EH (cell line): ENCODE measurements around the gene SHISA6.

Experiments used
- DNase-seq: peaks from one replicate; pipeline ENCODE4 v3.0.0-alpha.2; 2015; ENCODE audit warnings: low read depth

SHISA6 gene

DNA sequence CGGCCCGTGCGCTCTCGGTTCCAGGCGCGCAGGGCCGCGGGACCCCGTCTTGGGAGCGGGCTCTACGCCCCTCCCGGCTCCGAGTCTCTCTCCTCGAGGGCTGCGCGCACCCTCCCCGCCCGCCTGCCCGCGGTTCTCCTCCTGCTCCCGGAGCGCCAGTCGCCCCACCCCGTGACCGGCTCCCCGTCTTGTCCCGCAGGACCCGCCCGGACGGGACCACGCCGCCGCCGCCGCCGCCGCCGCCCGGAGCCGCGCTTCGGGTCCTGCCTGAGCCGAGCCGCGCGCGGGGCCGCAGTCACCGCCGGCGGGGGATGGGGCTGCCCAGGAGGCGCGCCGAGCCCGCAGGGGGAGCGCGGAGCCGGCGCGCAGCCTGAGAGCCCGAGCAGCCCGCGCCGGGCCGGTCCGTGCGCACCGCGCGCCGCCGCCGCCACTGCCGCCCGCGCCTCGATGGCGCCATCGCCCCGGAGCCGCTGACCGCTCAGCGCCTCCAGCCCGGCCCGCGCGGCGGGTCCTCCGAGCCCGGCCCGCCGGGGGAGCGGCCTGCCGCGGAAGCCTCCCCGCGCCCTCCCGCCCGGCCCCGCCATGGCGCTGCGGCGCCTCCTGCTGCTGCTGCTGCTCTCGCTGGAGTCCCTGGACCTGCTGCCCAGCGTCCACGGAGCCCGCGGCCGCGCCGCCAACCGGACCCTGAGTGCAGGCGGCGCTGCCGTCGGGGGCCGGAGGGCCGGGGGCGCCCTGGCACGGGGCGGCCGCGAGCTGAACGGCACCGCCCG lies at the start of gene SHISA6:
TSS of gene SHISA6 (plus strand) at position 373 of the 770 bp plus-strand sequence.
- no peak for DNase-seq

DNA sequence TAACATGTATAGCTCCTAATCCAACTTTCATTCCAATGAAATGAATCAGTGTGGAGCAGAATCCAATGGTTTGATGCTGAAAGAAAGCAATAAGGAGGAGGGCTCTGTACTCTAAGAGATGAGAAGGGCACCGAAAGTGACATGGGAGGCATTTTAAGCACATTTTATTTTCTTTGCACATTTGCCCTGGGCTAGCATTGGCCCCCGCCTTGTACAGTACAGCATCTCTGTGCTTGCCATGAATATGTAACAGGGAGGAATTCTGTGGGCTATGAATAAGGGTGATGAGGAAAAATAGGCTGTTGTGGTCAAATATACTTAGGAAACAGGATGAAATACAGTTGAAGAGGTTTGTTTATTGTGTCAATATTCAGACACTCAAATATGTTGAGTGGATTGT lies 45.2 kb upstream of the SHISA6 start:
- no peak for DNase-seq

DNA sequence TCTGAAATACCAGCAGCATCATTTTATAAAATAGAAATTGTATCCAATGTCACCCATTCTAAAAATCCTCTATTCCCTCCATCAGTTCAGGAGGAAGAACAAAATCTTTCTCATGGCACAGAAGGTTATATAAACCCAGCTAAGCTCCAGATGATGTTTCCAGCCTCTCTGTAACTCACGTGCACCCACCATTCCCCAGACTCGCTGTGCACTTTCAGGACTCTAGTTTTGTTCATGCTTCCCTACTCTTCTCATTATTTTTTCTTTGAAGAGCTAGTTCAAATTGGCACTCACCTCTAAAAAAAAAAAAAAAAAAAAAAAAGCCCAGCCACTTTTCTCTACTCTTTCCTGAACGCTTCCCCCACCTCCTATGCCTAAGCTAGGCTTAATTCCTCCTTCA lies 36.0 kb upstream of the SHISA6 start:
- no peak for DNase-seq

DNA sequence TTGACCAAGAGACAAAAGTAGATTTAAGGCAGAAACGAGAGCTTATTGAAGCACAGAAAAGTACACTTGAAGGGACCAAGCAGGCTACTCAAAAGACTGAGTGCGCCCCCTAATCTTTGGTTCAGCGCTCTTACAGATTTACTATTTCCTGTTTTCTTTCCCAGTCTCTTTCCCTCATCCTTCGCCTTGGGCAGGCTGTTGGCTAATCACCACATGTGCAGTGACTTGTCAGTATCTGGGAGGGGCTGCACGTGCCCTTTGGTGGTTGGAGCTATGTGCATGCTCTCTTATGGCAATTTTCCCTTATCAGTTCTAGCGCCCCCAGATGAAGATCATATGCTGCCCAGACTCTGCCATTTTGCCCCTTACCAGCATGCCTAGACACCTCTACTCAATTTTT lies 35.4 kb upstream of the SHISA6 start:
- DNase-seq: no peak

DNA sequence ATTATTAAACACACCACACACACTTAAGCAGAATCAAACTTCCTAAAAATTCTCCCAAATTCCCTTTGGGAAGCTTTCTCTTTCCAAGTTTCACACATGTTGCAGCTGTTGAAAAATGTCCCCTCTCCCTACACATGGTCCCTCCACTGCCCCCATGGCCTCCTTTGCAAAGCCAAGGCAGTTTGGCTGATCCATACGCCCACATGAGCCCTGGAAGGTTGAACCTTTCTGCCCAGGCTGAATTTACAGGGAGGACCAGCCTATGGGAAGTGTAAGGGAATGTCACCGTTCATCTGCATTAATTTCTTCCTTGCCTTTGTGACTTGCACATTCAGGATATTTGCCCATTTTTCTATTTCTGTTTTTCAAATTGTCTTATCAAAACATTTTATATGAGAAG lies 31.1 kb upstream of the SHISA6 start:
- no peak for DNase-seq

DNA sequence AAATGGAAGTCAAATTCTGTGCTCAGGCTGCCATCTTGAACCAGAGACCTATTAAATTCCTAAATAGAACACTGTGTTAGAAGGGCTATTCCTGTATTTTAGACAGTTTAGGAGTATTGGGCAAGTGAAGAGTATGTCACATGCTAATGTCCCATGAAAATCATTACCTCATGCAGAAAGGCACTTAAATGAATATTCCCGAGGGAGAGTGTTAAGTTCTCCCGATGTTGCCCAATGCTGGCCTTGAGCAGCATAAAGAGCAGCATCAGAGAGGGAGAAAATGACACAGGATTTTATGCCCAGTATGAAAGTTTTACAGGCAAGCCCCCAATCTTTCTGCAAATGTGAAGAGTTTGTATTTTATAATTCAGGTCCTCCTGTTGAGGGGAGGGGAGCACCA lies 28.2 kb upstream of the SHISA6 start:
- DNase-seq: no peak

DNA sequence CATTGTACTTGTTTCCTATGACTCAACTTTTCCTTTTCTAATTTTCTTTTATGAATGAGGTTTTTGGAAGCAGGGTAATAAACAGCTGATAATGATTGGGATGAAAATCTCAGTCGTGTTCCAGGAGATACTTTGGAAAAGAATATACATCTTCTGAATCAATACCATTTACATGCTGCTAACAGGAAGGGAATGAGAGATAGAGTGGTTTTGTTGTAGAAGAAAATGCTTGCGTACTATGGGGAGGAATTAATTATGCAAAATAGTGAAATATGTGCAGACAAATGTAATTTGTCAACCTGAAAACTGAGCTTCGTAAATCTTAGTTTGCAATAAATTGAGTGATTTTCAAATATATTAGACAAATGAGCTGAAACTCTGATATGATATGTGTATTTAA lies 24.0 kb upstream of the SHISA6 start:
- no peak for DNase-seq

DNA sequence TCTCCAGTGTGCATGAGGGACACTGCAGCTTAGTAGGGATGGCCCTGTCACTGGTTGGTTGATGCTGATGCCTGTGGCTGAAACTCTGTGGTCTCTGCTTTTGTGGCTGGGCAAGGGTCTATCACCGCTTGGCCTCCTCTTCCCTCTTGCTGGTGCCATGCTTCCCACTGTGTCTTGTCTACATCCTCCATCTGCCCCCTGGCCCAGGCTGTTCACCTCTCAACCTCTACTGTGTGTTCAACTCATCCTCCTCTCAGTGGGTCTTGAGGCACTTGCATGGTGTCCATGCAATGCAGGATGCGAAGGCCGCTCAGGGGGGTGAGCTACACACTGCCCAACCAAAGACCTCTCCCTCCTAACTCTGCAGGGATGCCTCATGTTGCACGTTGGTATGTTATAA lies 19.8 kb upstream of the SHISA6 start:
- DNase-seq: no peak

DNA sequence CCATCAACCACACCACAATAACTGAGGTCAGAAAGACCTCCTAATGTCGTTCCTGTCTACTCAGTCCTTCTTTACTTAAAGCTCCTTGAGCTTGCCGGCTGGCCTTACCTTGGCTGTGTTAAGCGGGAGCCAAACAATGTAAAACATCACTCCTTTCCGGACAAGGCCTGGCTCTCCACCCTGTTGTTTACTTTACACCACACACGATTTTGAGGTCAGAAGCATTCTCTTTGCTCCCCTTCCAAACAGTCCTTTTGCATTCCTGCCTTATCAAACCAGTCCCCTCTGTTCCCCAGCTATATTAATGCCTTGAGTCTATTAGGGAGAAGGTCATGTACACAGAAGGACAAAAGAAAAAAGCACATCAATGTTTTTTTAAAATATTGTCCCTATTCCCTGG lies 19.3 kb upstream of the SHISA6 start:
- DNase-seq: no peak

DNA sequence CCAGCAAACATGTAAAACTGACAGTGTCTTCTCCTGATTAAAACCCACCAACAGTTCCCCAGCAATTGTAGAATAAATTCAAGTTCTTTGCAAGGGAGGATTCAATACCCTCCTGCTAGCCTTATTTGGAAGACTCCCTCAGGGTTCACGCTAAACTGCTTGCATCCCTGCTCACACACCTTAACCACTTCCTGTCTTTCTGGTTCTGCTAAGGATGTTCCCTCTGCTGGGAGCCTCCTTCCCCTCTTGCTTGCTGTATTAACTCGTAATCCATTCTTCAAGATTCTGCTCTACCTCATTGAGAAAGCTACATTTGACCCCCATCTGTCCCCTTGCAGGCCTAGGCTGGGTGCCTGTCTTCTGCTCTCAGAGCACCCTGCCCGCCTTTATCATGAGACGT lies 2.3 kb upstream of the SHISA6 start:
- no peak for DNase-seq

DNA sequence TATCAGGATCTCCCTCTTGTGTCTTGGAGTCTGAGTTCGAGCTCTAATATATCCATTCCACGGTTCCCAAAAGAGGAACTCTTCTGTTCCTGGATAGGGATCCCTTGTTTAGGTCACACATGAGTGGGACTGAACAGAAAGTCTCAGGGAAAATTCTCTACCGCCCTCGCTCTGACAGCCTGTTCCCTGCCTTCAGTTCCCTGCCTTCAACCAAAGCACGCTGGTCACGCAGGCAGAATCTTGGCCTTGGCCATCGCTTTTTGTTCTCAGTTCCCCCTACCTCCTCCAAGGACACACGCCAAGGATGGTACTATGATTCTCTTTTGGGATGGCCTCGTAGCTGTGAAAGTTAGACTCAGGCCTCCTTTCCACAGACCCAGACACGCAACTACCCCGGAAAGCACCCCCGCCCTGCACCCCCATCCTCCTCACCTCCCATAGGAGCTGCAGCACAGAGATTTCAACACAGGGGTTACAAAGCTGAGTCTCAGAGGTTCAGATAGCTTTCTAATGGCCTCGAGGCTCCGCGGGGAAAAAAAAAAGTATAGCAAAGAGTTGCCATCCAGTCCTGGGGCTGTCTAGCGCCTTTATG lies 1.5 kb upstream of the SHISA6 start:
- DNase-seq: no peak

DNA sequence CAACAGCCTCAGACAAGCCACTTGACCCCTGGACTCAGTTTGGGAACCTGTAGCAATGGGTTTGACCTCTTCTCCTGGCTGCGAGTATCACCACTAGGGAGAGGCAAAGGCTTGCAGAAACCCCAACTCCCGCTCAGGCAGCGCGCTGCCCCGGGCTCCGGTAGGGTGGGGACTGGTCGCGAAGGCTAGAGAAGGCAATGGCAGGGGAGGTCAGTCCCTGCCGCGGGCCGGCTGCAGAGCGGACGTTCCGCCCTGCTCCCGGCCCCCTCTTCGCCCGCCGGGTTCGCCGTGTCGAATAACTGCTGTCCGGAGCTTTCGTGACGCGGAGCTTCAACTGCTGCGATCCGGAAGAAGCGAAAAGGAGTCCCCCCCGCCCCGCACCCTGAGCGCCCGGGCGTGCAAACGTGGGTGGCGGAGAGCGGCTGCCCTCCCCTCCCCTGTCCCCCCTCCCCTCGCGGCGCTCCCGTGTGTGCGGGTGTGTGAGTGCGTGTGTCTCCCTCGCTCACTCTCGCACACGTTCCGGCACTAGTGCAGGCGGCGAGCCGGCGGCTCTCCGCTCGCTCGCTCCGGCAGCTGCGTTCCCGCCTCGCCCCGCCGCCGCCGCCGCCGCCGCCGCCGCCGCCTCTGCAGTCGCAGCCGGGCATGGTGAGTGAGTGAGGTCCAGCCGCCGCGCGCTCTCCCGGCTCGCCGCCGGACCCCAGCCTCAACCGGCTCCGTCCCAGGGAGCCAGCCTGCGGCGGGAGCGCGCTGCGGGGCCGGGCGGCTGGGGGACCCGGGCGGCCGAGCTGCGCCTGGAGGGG lies 772 bp upstream of the SHISA6 start:
- no peak for DNase-seq

DNA sequence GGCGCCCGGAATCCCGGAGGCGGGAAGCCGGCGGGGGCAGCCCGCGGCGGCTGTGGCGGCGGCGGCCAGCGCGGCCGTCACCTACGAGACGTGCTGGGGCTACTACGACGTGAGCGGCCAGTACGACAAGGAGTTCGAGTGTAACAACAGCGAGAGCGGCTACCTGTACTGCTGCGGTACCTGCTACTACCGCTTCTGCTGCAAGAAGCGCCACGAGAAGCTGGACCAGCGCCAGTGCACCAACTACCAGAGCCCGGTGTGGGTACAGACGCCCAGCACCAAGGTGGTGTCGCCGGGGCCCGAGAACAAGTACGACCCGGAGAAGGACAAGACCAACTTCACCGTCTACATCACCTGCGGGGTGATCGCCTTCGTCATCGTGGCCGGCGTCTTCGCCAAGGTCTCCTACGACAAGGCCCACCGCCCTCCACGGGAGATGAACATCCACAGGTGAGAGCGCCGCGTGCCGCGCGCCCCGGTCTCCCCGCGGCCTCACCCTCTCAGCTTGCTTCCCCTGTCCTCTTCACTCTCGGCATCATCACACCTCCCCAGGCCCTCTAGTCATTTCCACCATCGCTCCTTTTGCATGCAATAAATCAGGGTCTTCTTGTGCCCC lies 706 bp downstream of the SHISA6 start:
- no peak for DNase-seq

DNA sequence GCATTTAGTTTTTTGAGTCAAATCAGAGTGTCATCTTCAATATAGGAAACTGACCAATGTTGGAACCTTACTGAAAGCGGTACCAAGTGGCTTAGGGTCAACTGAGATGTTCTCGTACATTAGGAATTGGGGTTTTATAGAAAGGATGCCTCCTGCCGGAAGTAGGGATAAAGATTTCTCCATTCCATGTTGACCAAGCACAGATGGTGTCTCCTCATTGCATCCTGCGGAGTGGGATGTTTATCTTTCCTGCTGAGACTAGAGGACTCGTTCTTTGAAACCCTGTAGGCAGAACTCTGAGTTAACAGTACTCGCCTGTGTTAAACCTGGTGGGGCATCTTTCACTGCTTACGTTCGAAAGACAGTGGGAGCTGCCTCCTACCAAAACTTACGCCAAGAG lies 1.4 kb downstream of the SHISA6 start:
- DNase-seq: no peak

DNA sequence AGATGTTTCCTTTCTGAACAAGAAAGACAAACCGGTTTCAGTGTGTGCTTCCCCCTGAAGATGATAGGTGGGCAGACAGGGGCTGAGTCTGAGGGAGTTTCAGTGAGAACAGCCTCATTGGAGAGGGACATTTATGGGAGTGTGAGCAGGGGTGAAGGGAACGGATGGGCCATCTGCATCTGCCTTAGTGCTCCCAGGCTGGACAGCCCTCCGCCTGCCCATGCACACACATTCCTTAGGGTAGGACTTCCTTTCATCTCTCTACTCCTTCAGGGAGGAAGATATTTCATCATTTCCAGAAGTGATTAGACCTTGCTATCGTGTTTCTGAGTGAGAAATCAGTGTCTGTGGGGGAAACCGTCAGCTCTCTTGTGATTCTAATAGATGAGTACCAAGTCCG lies 3.8 kb downstream of the SHISA6 start:
- DNase-seq: no peak

DNA sequence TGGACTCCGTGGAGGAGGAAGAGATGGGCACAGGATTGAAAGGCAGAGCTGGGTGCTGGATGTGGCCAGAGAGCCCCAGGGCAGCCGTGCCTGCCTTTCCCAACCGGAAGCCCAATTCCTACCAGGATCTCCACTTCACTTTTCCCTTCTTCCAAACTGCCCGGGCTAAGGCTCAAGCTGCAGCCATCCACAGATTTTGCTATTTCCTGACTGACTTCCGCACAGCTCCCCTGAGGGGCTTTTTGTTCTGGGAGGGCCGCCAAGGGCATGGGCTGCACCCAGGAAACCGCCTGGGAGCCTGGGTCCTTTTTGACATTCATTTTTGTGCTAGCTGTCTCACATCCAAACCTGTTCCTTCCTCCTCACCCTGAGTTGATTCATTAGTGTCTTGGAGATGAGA lies 4.2 kb downstream of the SHISA6 start:
- DNase-seq: no peak

DNA sequence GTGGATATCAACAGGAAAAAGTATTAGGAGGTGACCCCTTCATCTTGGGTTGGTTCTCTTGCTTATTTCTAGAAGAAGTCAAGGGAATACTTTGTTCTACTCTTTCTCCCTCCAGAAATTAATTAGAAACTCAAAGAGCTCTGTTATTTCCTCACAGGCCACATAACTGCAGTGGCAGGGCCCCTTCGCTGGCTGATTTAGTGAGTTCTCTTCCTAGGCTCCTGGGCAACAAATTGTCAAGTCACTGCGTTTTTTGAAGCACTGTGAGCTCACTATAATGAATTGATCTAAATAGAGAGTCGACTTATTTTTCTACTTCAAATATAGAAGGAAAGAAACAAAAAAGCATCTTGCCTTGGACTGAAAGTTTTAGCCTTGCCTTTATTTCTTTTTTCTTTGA lies 4.8 kb downstream of the SHISA6 start:
- DNase-seq: no peak

DNA sequence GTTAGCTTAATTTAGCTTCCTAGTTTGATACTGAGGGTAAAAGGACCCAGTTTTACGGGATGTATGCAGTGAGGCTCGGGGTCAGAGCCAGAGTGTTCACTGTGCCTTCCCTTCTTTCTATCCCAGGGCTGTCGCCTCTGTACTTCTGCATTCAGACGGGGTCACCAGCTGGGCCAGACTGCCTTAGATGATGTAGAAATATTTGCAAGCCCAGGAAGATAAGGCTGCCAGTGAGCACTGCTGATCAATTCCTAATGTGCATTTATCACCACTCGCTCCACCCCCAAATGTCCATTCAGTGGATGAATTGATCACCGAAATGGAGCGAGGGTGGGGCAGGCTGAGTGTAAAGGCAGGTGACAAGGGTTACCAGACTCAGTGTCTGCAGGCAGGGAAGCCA lies 9.1 kb downstream of the SHISA6 start:
- DNase-seq: no peak

DNA sequence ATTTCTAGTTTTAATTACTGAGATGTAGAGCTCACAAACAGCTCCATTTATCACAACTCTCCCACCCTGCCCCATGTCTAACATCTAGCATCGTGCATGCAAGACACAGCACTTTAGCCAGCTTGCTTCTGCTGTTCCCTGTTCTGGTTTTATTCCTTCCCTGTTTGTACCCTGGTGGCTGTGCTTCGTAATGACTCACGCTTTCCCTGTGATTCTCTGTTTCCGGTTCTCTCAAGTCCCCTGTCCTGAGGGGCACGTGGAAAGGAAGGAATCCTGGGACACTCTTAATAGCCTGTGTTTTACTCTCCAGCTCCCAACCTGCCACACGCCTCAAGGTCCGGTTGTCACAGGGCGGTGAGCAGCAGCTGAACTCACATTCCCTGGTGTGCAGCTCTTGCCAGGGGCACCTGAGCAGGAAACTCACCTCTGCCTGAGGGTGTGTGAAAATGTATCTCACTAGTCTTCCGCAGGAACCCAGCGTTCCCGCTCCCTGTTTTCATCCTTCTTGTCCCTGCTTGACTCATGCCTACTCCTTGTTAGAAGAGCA lies 10.6 kb downstream of the SHISA6 start:
- no peak for DNase-seq

DNA sequence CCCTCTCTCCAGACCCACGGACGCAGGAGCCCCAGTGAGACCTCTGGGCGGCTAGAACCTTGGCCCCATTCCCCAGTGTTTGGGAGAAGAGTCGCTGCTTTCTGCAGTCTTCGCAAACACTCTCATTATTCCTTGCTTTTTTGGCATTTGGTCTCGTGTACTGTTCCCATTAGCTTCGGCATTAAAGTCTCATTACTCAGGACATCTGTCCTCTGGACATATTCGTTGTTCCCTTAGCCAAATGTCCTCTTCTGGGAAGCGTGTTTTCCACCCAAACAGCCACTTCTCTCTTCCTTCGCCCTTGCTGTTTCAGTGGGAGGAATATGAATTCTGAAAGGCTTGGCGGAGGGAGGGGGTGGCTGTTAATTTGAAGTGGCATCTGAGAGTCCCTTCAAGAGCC lies 11.1 kb downstream of the SHISA6 start:
- DNase-seq: no peak

DNA sequence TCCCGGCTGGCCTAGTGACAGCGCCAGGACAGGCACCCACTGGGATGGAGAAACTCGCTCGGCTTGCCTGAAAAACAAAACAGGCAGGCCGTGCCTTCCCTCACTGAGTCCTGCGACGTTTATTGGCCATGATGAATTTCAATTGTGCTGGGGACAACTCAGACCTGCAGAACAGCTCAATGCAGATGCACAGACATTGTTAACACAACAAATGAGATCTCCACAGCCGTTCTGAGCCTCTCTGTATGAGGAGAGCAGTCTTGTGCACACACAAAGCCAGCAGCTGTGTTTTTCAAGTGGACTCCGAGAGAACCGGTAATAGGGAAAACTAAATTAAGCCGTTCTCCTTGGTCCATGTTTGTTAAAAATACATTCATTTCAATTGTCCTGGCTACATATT lies 15.9 kb downstream of the SHISA6 start:
- DNase-seq: no peak

DNA sequence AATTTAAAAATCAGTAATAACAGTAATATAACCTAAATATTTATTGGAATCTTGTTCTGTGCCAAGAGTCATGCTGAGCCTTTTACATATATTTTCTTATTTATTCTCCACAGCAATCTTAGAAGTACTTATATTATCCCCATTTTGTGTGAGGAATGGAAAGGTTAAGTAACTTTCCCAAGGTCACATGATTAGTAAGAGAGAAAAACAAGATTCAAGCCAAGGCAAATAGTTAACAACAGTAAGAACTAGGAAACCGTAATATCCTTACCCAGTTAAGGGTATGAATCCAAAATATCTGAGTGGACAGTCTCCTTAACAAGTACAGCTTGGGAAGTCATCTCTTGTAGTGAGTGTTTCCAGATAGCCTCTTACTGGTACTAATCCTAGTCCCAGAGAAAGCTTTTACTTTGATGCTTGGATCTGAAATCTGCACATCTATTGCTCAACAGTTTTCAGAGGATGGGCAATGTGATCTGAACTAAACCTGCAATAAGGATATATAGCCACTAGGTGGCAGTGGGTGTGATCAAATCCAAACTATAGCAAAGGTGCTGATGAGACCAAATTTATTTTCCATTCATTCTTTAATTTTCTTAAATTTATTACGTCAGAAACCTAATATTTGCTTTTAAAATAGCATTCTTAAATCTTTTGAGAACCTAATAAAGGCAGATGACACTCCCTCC lies 23.3 kb downstream of the SHISA6 start:
- DNase-seq: no peak
